Loucy (cell line): Measurements from ENCODE around the gene AKR1C3.
"Not testable (repeated sequence)": the region's sequence is repeated elsewhere in the genome, so short reads cannot be mapped to it uniquely, and the experiment has no call there.

Source experiments
- H2AFZ ChIP-seq: fragments of 200-600 bp; sonication (generic); 2 replicates; pipeline ENCODE4 v1.6.0; 2016; ENCODE audit warnings: antibody characterized with exemption, mild to moderate bottlenecking, low read length, moderate library complexity
- H3F3A ChIP-seq: fragments of 200-600 bp; 2 replicates; pipeline ENCODE4 v1.6.0; 2016; ENCODE audit warnings: antibody characterized with exemption, low read depth, mild to moderate bottlenecking
- H3K27me3 ChIP-seq: fragments of 200-600 bp; sonication (generic); 2 replicates; pipeline ENCODE4 v1.6.1; 2014; ENCODE audit warnings: low read length, mild to moderate bottlenecking; ENCODE audit not compliant: insufficient read depth, poor library complexity, severe bottlenecking
- H3K36me3 ChIP-seq: fragments of 200-600 bp; sonication (generic); 2 replicates; pipeline ENCODE4 v1.6.1; 2016; ENCODE audit warnings: low read length; ENCODE audit not compliant: insufficient read depth
- H3K4me1 ChIP-seq: fragments of 200-600 bp; sonication (generic); 2 replicates; pipeline ENCODE4 v1.5.1; 2014; ENCODE audit warnings: low read length, mild to moderate bottlenecking; ENCODE audit not compliant: insufficient read depth, poor library complexity, severe bottlenecking
- H3K4me2 ChIP-seq: fragments of 200-600 bp; sonication (generic); 2 replicates; pipeline ENCODE4 v1.6.0; 2014; ENCODE audit warnings: antibody characterized with exemption, low read length, low read depth, mild to moderate bottlenecking; ENCODE audit not compliant: poor library complexity, severe bottlenecking
- H3K4me3 ChIP-seq: fragments of 200-600 bp; sonication (generic); 2 replicates; pipeline ENCODE4 v1.5.1; 2014; ENCODE audit warnings: low read length, mild to moderate bottlenecking, mixed read lengths; ENCODE audit not compliant: poor library complexity, severe bottlenecking
- H3K79me2 ChIP-seq: fragments of 200-600 bp; sonication (generic); 2 replicates; pipeline ENCODE4 v1.6.1; 2014; ENCODE audit warnings: low read length; ENCODE audit not compliant: insufficient read depth
- H3K9ac ChIP-seq: fragments of 200-600 bp; sonication (generic); 2 replicates; pipeline ENCODE4 v1.6.0; 2014; ENCODE audit warnings: mild to moderate bottlenecking, low read depth, low read length, moderate library complexity; ENCODE audit not compliant: poor library complexity, severe bottlenecking
- H3K9me2 ChIP-seq: fragments of 200-600 bp; sonication (generic); replicated peaks from 2 replicates; pipeline ENCODE4 v1.6.1; 2016; ENCODE audit warnings: low read depth, low read length, mixed read lengths
- H3K9me3 ChIP-seq: fragments of 200-600 bp; sonication (generic); 2 replicates; pipeline ENCODE4 v1.6.1; 2014; ENCODE audit warnings: mild to moderate bottlenecking, antibody characterized with exemption, low read length, low read depth; ENCODE audit not compliant: insufficient read depth
- H4K20me1 ChIP-seq: fragments of 200-600 bp; sonication (generic); 2 replicates; pipeline ENCODE4 v1.6.0; 2014; ENCODE audit warnings: antibody characterized with exemption, low read length, mild to moderate bottlenecking; ENCODE audit not compliant: insufficient read depth, poor library complexity, severe bottlenecking
- EZH2phosphoT487 ChIP-seq: fragments of 200-600 bp; IDR thresholded peaks from 2 replicates; pipeline ENCODE4 v1.6.1; 2018; ENCODE audit warnings: antibody characterized with exemption, mild to moderate bottlenecking, moderate library complexity, borderline replicate concordance
- TF ChIP-seq, protein P1 (sequence below): fragments of 200-600 bp; sonication (generic); conservative IDR thresholded peaks from 2 replicates; pipeline ENCODE4 v1.5.1; 2014; ENCODE audit warnings: mild to moderate bottlenecking, antibody characterized with exemption, low read length

AKR1C3 gene

DNA sequence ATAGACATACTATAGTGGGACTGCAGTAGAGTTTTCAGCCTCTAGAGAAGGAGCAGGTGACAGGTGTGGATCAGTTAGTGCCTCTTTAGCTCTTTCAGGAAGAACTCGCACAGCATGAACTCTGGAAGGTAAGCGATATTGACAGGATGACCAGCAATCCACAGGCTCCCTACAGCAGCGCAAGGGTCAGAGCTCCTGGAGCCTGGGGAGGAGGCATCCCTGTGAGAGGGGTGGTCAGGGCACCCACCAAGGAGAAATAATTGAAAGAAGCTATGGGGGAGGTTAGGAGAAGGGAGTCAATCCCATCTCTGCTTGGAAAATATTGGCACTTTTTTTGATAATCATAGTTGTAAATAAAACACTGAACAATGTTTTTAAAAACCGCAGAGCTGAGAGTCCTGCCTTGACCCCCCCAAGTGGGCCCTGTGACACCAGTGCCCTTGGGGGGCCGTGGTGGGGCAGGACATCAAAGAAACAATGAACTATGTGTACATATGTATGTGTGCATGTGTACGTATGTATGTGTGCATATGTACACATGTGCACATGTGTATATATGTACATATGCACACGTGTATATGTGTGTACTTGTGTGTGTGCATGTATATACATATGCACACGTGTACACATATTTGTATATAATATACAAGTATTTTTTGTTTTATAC lies 13.8 kb downstream of the AKR1C3 start:
- Histone ChIP-seq H3K79me2 (no peaks in the 10 kb centered on the region), H3K9me3 (no peaks in the 10 kb centered on the region), H3K4me1 (peaks cover 16% of the 10 kb centered on the region), H3K4me2 (no peak overlapping the region), H3K4me3 (no peak overlapping the region), H2AFZ (no peak overlapping the region), H3K9me2 (no peaks in the 10 kb centered on the region), H4K20me1 (no peaks in the 10 kb centered on the region), H3F3A (0 out of 2 replicates have a peak, but pooled peaks cover 4% of the 10 kb centered on the region), H3K9ac (no peak overlapping the region), H3K27me3 (no peaks in the 10 kb centered on the region), H3K36me3 (peaks cover 15% of the 10 kb centered on the region; the same call in 1 of the 2 replicates)
- TF ChIP-seq EZH2phosphoT487, result no peak
- TF ChIP-seq, protein P1, sequence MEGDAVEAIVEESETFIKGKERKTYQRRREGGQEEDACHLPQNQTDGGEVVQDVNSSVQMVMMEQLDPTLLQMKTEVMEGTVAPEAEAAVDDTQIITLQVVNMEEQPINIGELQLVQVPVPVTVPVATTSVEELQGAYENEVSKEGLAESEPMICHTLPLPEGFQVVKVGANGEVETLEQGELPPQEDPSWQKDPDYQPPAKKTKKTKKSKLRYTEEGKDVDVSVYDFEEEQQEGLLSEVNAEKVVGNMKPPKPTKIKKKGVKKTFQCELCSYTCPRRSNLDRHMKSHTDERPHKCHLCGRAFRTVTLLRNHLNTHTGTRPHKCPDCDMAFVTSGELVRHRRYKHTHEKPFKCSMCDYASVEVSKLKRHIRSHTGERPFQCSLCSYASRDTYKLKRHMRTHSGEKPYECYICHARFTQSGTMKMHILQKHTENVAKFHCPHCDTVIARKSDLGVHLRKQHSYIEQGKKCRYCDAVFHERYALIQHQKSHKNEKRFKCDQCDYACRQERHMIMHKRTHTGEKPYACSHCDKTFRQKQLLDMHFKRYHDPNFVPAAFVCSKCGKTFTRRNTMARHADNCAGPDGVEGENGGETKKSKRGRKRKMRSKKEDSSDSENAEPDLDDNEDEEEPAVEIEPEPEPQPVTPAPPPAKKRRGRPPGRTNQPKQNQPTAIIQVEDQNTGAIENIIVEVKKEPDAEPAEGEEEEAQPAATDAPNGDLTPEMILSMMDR, result no peak

DNA sequence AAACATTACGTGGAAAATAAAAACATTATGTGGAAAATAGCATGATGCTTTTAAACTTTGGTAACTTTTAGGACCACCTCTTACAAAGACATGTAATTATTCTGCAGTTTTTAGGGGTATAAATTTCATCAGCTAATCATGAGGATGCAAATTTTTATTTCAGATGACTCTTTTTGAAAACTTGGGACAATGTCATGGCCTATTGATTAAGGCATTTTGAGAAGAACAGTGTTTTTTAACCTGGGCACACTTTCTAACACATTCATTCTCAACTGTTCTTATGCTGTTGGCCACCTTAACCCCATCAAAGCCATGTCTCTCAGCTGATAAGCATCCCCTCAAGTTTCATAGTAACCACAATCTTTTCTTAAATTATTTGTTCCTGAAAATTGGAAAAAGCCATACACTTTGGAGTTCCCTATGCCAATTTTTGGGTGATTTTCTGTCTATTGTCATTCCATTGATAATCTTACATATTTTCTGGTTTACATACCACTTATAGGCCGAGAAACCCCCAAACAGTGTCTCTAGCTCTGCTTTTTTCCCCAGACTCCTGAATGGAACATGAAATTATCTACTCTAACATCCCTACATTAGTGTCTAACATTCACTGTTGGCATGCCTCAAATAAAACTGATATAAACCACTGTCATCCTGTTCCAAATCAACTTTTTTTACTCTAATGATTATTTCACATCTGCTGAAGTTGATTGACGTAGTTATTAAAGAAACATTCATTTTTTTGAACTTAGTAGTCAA lies 14.6 kb downstream of the AKR1C3 start:
- Histone ChIP-seq H3K4me1 (peaks cover 16% of the 10 kb centered on the region), H3K27me3 (no peaks in the 10 kb centered on the region), H3K36me3 (peaks cover 13% of the 10 kb centered on the region; the same call in 1 of the 2 replicates), H3K9me2 (no peaks in the 10 kb centered on the region), H3K9ac (no peak overlapping the region), H3K4me2 (no peak overlapping the region), H3F3A (0 out of 2 replicates have a peak, but pooled peaks cover 4% of the 10 kb centered on the region), H3K4me3 (no peak overlapping the region), H4K20me1 (no peaks in the 10 kb centered on the region), H2AFZ (no peak overlapping the region), H3K9me3 (no peaks in the 10 kb centered on the region), H3K79me2 (no peaks in the 10 kb centered on the region)
- no peak for TF ChIP-seq EZH2phosphoT487
- TF ChIP-seq, protein P1, result no peak

DNA sequence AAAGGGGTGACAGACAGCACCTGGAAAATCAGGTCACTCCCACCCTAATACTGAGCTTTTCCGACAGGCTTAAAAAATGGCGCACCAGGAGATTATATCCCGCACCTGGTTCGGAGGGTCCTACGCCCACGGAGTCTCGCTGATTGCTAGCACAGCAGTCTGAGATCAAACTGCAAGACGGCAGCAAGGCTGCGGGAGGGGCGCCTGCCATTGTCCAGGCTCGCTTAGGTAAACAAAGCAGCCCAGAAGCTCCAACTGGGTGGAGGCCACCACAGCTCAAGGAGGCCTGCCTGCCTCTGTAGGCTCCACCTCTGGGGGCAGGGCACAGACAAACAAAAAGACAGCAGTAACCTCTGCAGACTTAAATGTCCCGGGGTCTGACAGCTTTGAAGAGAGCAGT lies 15.6 kb downstream of the AKR1C3 start:
- H3K4me2 ChIP-seq, H4K20me1 ChIP-seq, H3K79me2 ChIP-seq, H3K9ac ChIP-seq, H3F3A ChIP-seq, H3K9me3 ChIP-seq, H3K27me3 ChIP-seq, H3K9me2 ChIP-seq, H2AFZ ChIP-seq, H3K4me3 ChIP-seq: not testable (repeated sequence)
- Histone ChIP-seq H3K36me3 (peaks cover 13% of the 10 kb centered on the region; the same call in 1 of the 2 replicates), H3K4me1 (peaks cover 23% of the 10 kb centered on the region)
